GM23338 (cell line): ENCODE measurements around the gene SELPLG. TPM values are rescaled to one million over a fixed set of nuclear protein-coding genes. Genes with fewer than 3 reads are reported as not detected.

ENCODE experiments used
- ATAC-seq: fragments of 200-7000 bp; cut with Tn5 transposase; 3 replicates; pipeline ENCODE4 v1.9.1; 2020
- DNase-seq: peaks from one replicate; pipeline ENCODE4 v3.0.0-alpha.2; 2015; ENCODE audit warnings: low spot score
- H2AFZ ChIP-seq: fragments of 200-600 bp; sonication (generic); 2 replicates; pipeline ENCODE4 v1.8.0; 2016; ENCODE audit warnings: antibody characterized with exemption, mild to moderate bottlenecking, moderate library complexity
- H3F3A ChIP-seq: fragments of 200-600 bp; sonication (generic); replicated peaks from 2 replicates; pipeline ENCODE4 v1.8.0; 2017; ENCODE audit warnings: antibody characterized with exemption, mixed run types, low read depth
- H3K27ac ChIP-seq: fragments of 200-600 bp; sonication (generic); 2 replicates; pipeline ENCODE4 v1.6.1; 2016; ENCODE audit warnings: low read depth
- H3K27me3 ChIP-seq: fragments of 200-600 bp; sonication (generic); 2 replicates; pipeline ENCODE4 v1.8.0; 2016; ENCODE audit warnings: mild to moderate bottlenecking, mixed run types, moderate library complexity; ENCODE audit not compliant: insufficient read depth
- H3K36me3 ChIP-seq: fragments of 200-600 bp; sonication (generic); 2 replicates; pipeline ENCODE4 v1.8.0; 2016; ENCODE audit warnings: mild to moderate bottlenecking; ENCODE audit not compliant: insufficient read depth
- H3K4me1 ChIP-seq: fragments of 200-600 bp; sonication (generic); 2 replicates; pipeline ENCODE4 v1.8.0; 2016; ENCODE audit warnings: mild to moderate bottlenecking, moderate library complexity; ENCODE audit not compliant: insufficient read depth
- H3K4me2 ChIP-seq: fragments of 200-600 bp; sonication (generic); 2 replicates; pipeline ENCODE4 v1.7.1; 2017; ENCODE audit warnings: mixed run types
- H3K4me3 ChIP-seq: fragments of 200-600 bp; sonication (generic); 2 replicates; pipeline ENCODE4 v1.6.1; 2016; ENCODE audit warnings: mixed run types
- H3K79me2 ChIP-seq: fragments of 200-600 bp; sonication (generic); replicated peaks from 2 replicates; pipeline ENCODE4 v1.8.0; 2017; ENCODE audit warnings: mild to moderate bottlenecking; ENCODE audit not compliant: insufficient read depth
- H3K9me2 ChIP-seq: fragments of 200-600 bp; sonication (generic); 2 replicates; pipeline ENCODE4 v1.8.0; 2017; ENCODE audit not compliant: insufficient read depth
- H4K20me1 ChIP-seq: fragments of 200-600 bp; sonication (generic); replicated peaks from 2 replicates; pipeline ENCODE4 v1.8.0; 2017; ENCODE audit warnings: mild to moderate bottlenecking; ENCODE audit not compliant: insufficient read depth
- H3K27ac Mint-ChIP-seq: 2 replicates; pipeline ENCODE4 v1.8.0; 2020; ENCODE audit warnings: inconsistent platforms, mild to moderate bottlenecking, moderate library complexity, mixed read lengths
- H3K27me3 Mint-ChIP-seq: 3 replicates; pipeline ENCODE4 v1.8.0; 2022; ENCODE audit warnings: low read depth, mild to moderate bottlenecking, moderate library complexity, mixed read lengths, inconsistent platforms; ENCODE audit not compliant: insufficient read depth, poor library complexity
- H3K36me3 Mint-ChIP-seq: 3 replicates; pipeline ENCODE4 v1.8.0; 2021; ENCODE audit warnings: low read depth, mild to moderate bottlenecking, inconsistent platforms, moderate library complexity, mixed read lengths
- H3K4me1 Mint-ChIP-seq: 3 replicates; pipeline ENCODE4 v1.8.0; 2020; ENCODE audit warnings: mild to moderate bottlenecking, inconsistent platforms, mixed read lengths
- H3K4me3 Mint-ChIP-seq: 3 replicates; pipeline ENCODE4 v1.8.0; 2021; ENCODE audit warnings: moderate library complexity, mild to moderate bottlenecking, inconsistent platforms, mixed read lengths
- H3K9me3 Mint-ChIP-seq: 3 replicates; pipeline ENCODE4 v1.8.0; 2020; ENCODE audit warnings: moderate library complexity, mild to moderate bottlenecking, inconsistent platforms, mixed read lengths
- CREB1 ChIP-seq: fragments of 250-450 bp; sonication (Bioruptor Pico); IDR thresholded peaks from 2 replicates; pipeline ENCODE4 v1.5.0; 2020; ENCODE audit warnings: low read depth, mild to moderate bottlenecking, moderate library complexity
- EZH2 ChIP-seq: fragments of 200-600 bp; sonication (generic); IDR thresholded peaks from one replicate; pipeline ENCODE4 v1.8.0; 2017; ENCODE audit warnings: antibody characterized with exemption, mild to moderate bottlenecking, low read depth; ENCODE audit not compliant: unreplicated experiment
- EZH2phosphoT487 ChIP-seq: fragments of 200-600 bp; sonication (generic); IDR thresholded peaks from one replicate; pipeline ENCODE4 v1.8.1; 2018; ENCODE audit warnings: antibody characterized with exemption; ENCODE audit not compliant: unreplicated experiment
- JUNB ChIP-seq: IDR thresholded peaks from one replicate; pipeline ENCODE4 v1.6.1; 2016; ENCODE audit warnings: antibody characterized with exemption; ENCODE audit not compliant: unreplicated experiment
- NANOG ChIP-seq: IDR thresholded peaks from 2 replicates; pipeline ENCODE4 v1.6.1; 2016; ENCODE audit warnings: antibody characterized with exemption, borderline replicate concordance
- POLR2AphosphoS5 ChIP-seq: IDR thresholded peaks from 2 replicates; pipeline ENCODE4 v1.6.1; 2016; ENCODE audit warnings: antibody characterized with exemption, low read depth
- REST ChIP-seq: IDR thresholded peaks from one replicate; pipeline ENCODE4 v1.6.1; 2018; ENCODE audit warnings: antibody characterized with exemption; ENCODE audit not compliant: unreplicated experiment
- STAT1 ChIP-seq: IDR thresholded peaks from one replicate; pipeline ENCODE4 v1.6.1; 2016; ENCODE audit warnings: antibody characterized with exemption; ENCODE audit not compliant: unreplicated experiment
- ZNF114 ChIP-seq: fragments of 250-450 bp; sonication (Bioruptor Pico); IDR thresholded peaks from 2 replicates; pipeline ENCODE4 v1.5.0; 2020; ENCODE audit warnings: mild to moderate bottlenecking, moderate library complexity
- ZNF331 ChIP-seq: fragments of 250-450 bp; sonication (Bioruptor Pico); IDR thresholded peaks from 2 replicates; pipeline ENCODE4 v1.5.0; 2020; ENCODE audit warnings: low read depth, mild to moderate bottlenecking, moderate library complexity
- polyA plus RNA-seq: library from polyadenylated mRNA; unstranded; fragments of >200 nt; fragmentation: Nextera tagmentation; extraction: Ambion mirVana; gene quantifications from 2 replicates; pipeline ENCODE4 v1.2.1, GENCODE V29; 2016
- total RNA-seq: library from RNA; depleted of rRNA; stranded (reverse); fragments of >200 nt; shearing (Covaris generic); gene quantifications from 2 replicates; pipeline ENCODE4 v1.2.3, GENCODE V29; 2014
- TF ChIP-seq, protein P1 (sequence below): fragments of 250-450 bp; sonication (Bioruptor Pico); IDR thresholded peaks from 2 replicates; pipeline ENCODE4 v1.5.0; 2020; ENCODE audit warnings: mild to moderate bottlenecking, moderate library complexity
- TF ChIP-seq, protein P2 (sequence below), 2 experiments: fragments of 200-600 bp in 1 of 2; sonication (generic) in 1 of 2; conservative IDR thresholded peaks; 2 replicates each; pipeline versions ENCODE4 v1.5.1 to v1.6.1; 2016 to 2017; ENCODE audit warnings: antibody characterized with exemption in 2 of 2, low read depth in 2 of 2, mild to moderate bottlenecking in 2 of 2, moderate library complexity in 1 of 2
- TF ChIP-seq, protein P3 (sequence below): IDR thresholded peaks from 2 replicates; pipeline ENCODE4 v1.6.1; 2016; ENCODE audit warnings: antibody characterized with exemption

Gene SELPLG
- total and polyA plus RNA-seq, 2 experiments from 2014 or later: 0.16 to 0.56 TPM

DNA sequence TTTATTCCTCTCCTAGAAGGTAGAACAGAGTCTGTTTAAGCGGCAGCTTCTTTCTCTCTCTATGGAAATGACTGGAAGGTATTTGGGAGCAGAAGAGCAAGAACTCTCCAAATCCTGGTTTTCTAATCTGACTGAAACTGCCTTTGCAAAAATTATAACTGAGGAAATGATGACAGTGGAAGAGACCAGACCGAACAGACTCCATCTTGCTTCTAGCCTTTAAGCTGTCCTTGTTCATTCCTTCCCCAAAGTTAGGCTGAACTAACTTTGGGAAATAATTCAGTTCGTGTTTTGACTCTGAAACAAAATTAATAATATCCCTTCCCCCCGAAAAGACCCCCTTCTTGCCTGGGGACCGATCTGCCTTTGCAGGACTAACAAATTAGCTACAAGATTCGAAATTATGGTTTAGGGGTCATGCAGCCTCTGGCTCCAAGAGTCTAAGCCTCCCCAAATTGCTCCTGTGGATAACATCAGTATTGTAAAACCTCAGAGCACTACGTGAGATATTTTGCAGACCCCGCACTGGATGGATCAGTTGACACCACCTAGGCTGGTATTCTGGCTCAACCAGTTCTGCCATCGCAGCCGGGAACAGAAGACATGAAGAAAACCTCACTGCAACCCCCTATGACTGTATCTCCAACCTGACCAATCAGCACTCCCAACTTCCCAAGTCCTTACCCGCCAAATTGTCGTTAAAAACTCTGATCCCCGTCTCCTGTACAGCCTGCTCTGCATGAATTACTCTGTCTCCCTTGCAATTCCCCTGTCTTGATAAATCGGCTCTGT, 14.1 kb downstream of the SELPLG start:
- H3K9me2 ChIP-seq: peaks cover 7% of the 10 kb centered on the region; the same call in 1 of the 2 replicates
- H3K27me3 ChIP-seq: no peaks in the 10 kb centered on the region
- Mint-ChIP-seq H3K27me3 (peaks cover 12% of the 10 kb centered on the region), H3K36me3 (peaks cover 6% of the 10 kb centered on the region; the same call in 2 of the 3 replicates), H3K9me3 (peaks cover 9% of the 10 kb centered on the region), H3K27ac (no peak overlapping the region), H3K4me3 (no peak overlapping the region), H3K4me1 (peaks cover 16% of the 10 kb centered on the region)
- peaks cover 3% of the 10 kb centered on the region; the same call in 1 of the 2 replicates for H3K4me1 ChIP-seq
- H2AFZ ChIP-seq: peak overlapping the region; percentile 96
- H3K36me3 ChIP-seq: no peaks in the 10 kb centered on the region
- ATAC-seq (no peak), DNase-seq (no peak)
- H3K27ac ChIP-seq: 0 out of 2 replicates have a peak overlapping the region, but pooled peaks have one; percentile 32
- TF ChIP-seq JUNB (no peak), ZNF114 (CRISPR knock-in tag) (no peak), POLR2AphosphoS5 (no peak), CREB1 (CRISPR knock-in tag) (no peak), EZH2 (no peak), NANOG (no peak), REST (no peak), EZH2phosphoT487 (no peak), STAT1 (no peak), ZNF331 (CRISPR knock-in tag) (no peak)
- TF ChIP-seq, protein P1, sequence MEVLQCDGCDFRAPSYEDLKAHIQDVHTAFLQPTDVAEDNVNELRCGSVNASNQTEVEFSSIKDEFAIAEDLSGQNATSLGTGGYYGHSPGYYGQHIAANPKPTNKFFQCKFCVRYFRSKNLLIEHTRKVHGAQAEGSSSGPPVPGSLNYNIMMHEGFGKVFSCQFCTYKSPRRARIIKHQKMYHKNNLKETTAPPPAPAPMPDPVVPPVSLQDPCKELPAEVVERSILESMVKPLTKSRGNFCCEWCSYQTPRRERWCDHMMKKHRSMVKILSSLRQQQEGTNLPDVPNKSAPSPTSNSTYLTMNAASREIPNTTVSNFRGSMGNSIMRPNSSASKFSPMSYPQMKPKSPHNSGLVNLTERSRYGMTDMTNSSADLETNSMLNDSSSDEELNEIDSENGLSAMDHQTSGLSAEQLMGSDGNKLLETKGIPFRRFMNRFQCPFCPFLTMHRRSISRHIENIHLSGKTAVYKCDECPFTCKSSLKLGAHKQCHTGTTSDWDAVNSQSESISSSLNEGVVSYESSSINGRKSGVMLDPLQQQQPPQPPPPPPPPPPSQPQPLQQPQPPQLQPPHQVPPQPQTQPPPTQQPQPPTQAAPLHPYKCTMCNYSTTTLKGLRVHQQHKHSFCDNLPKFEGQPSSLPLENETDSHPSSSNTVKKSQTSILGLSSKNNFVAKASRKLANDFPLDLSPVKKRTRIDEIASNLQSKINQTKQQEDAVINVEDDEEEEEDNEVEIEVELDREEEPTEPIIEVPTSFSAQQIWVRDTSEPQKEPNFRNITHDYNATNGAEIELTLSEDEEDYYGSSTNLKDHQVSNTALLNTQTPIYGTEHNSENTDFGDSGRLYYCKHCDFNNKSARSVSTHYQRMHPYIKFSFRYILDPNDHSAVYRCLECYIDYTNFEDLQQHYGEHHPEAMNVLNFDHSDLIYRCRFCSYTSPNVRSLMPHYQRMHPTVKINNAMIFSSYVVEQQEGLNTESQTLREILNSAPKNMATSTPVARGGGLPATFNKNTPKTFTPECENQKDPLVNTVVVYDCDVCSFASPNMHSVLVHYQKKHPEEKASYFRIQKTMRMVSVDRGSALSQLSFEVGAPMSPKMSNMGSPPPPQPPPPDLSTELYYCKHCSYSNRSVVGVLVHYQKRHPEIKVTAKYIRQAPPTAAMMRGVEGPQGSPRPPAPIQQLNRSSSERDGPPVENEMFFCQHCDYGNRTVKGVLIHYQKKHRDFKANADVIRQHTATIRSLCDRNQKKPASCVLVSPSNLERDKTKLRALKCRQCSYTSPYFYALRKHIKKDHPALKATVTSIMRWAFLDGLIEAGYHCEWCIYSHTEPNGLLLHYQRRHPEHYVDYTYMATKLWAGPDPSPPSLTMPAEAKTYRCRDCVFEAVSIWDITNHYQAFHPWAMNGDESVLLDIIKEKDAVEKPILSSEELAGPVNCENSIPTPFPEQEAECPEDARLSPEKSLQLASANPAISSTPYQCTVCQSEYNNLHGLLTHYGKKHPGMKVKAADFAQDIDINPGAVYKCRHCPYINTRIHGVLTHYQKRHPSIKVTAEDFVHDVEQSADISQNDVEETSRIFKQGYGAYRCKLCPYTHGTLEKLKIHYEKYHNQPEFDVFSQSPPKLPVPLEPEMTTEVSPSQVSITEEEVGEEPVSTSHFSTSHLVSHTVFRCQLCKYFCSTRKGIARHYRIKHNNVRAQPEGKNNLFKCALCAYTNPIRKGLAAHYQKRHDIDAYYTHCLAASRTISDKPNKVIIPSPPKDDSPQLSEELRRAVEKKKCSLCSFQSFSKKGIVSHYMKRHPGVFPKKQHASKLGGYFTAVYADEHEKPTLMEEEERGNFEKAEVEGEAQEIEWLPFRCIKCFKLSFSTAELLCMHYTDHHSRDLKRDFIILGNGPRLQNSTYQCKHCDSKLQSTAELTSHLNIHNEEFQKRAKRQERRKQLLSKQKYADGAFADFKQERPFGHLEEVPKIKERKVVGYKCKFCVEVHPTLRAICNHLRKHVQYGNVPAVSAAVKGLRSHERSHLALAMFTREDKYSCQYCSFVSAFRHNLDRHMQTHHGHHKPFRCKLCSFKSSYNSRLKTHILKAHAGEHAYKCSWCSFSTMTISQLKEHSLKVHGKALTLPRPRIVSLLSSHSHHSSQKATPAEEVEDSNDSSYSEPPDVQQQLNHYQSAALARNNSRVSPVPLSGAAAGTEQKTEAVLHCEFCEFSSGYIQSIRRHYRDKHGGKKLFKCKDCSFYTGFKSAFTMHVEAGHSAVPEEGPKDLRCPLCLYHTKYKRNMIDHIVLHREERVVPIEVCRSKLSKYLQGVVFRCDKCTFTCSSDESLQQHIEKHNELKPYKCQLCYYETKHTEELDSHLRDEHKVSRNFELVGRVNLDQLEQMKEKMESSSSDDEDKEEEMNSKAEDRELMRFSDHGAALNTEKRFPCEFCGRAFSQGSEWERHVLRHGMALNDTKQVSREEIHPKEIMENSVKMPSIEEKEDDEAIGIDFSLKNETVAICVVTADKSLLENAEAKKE: no peak
- TF ChIP-seq, protein P2, sequence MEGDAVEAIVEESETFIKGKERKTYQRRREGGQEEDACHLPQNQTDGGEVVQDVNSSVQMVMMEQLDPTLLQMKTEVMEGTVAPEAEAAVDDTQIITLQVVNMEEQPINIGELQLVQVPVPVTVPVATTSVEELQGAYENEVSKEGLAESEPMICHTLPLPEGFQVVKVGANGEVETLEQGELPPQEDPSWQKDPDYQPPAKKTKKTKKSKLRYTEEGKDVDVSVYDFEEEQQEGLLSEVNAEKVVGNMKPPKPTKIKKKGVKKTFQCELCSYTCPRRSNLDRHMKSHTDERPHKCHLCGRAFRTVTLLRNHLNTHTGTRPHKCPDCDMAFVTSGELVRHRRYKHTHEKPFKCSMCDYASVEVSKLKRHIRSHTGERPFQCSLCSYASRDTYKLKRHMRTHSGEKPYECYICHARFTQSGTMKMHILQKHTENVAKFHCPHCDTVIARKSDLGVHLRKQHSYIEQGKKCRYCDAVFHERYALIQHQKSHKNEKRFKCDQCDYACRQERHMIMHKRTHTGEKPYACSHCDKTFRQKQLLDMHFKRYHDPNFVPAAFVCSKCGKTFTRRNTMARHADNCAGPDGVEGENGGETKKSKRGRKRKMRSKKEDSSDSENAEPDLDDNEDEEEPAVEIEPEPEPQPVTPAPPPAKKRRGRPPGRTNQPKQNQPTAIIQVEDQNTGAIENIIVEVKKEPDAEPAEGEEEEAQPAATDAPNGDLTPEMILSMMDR (conservative IDR thresholded peaks at IDR 0.05; ENCODE audit: low read depth in 2 of 2): no peak
- TF ChIP-seq, protein P3, sequence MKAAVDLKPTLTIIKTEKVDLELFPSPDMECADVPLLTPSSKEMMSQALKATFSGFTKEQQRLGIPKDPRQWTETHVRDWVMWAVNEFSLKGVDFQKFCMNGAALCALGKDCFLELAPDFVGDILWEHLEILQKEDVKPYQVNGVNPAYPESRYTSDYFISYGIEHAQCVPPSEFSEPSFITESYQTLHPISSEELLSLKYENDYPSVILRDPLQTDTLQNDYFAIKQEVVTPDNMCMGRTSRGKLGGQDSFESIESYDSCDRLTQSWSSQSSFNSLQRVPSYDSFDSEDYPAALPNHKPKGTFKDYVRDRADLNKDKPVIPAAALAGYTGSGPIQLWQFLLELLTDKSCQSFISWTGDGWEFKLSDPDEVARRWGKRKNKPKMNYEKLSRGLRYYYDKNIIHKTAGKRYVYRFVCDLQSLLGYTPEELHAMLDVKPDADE: no peak
- no peak overlapping the region for H3K4me3 ChIP-seq
- H3K79me2 ChIP-seq: no peaks in the 10 kb centered on the region
- H4K20me1 ChIP-seq: no peaks in the 10 kb centered on the region
- no peak overlapping the region for H3K4me2 ChIP-seq
- 0 out of 2 replicates have a peak, but pooled peaks cover 3% of the 10 kb centered on the region for H3F3A ChIP-seq
